Left lung (tissue), 10 donors: ENCODE results near the gene CDKN1C. TPM values are rescaled to one million over a fixed set of nuclear protein-coding genes. Genes with fewer than 3 reads are reported as not detected.

Source experiments
- ATAC-seq: fragments of 200-7000 bp; cut with Tn5 transposase; one replicate; pipeline ENCODE4 v1.9.1; 2020; ENCODE audit warnings: moderate library complexity
- DNase-seq, 4 donors: peaks; one replicate each; pipeline ENCODE4 v3.0.0-alpha.2; 2013 to 2020
- H3K27ac ChIP-seq, 2 donors: fragments of 200-600 bp; sonication (generic) in 1 of 2; one replicate each; pipeline versions ENCODE4 v1.5.0 to v1.8.0; 2020 to 2021
- H3K27me3 ChIP-seq, 2 donors: fragments of 200-600 bp; sonication (generic) in 1 of 2; one replicate each; pipeline versions ENCODE4 v1.5.0 to v1.8.0; 2020 to 2021
- H3K36me3 ChIP-seq, 2 donors: fragments of 200-600 bp; sonication (generic) in 1 of 2; one replicate each; pipeline versions ENCODE4 v1.5.0 to v1.8.0; 2020 to 2021
- H3K4me1 ChIP-seq, 2 donors: fragments of 200-600 bp; one replicate each; pipeline ENCODE4 v1.8.0; 2021
- H3K4me3 ChIP-seq, 2 donors: fragments of 200-600 bp; sonication (generic) in 1 of 2; one replicate each; pipeline versions ENCODE4 v1.5.0 to v1.8.0; 2020 to 2021; ENCODE audit warnings: mild to moderate bottlenecking in 1 of 2
- H3K9me3 ChIP-seq, 2 donors: fragments of 200-600 bp; sonication (generic) in 1 of 2; one replicate each; pipeline versions ENCODE4 v1.5.0 to v1.8.0; 2020 to 2021
- CTCF ChIP-seq, 2 donors: fragments of 200-600 bp; sonication (generic) in 1 of 2; IDR thresholded peaks; one replicate each; pipeline versions ENCODE4 v1.5.0 to v1.8.0; 2021; ENCODE audit warnings: antibody characterized with exemption in 2 of 2
- intact Hi-C, 2 donors: fragments of 100-400 bp; cut with DNase I; formaldehyde crosslinking; loops; one replicate each; pipeline versions ENCODE4 v1.11.2 to v1.14.2; 2022
- polyA plus RNA-seq, 6 donors: library from polyadenylated mRNA; unstranded; fragments of 120-200 nt; gene quantifications; one replicate each; pipeline ENCODE4 v1.2.1, GENCODE V29; 2013; ENCODE audit not compliant: insufficient read length in 6 of 6
- total RNA-seq, 2 donors: library from RNA; stranded (reverse); fragmentation: NEBNext Ultra II Directional; extraction: Animal tissue kit (Norgen Biotek cat#: 25700); gene quantifications; one replicate each; pipeline ENCODE4 v1.2.1, GENCODE V29; 2021
- donor health status: DM: no; HTN: yes; CAD: no.
- donor health status: DM: no; HTN: no; CAD: no.

The CDKN1C gene
- total and polyA plus RNA-seq, 8 donors: 18.0 to 90.1 (median 67.6) TPM

- ATAC-seq: peak; percentile 59
- peaks cover 0 to 62% of the 10 kb centered on the region in 2 donors for H3K27me3 ChIP-seq
- H3K4me1 ChIP-seq: peaks cover 0 to 36% of the 10 kb centered on the region in 2 donors
- peak in 3 of 4 donors; percentile 55 to 89 (median 81) for DNase-seq
- peak overlapping the region; percentile 60 to 75 for H3K4me3 ChIP-seq
- TF ChIP-seq CTCF (IDR thresholded peaks at IDR 0.05): peak in 1 of 2 donors; percentile 15
- H3K9me3 ChIP-seq: no peaks in the 10 kb centered on the region
- intact Hi-C loops: loop anchor here (5.0 kb wide), 2 partner anchors 353 to 458 kb away; no protein-coding TSS in a partner anchor
- H3K36me3 ChIP-seq: no peaks in the 10 kb centered on the region
- peak overlapping the region; percentile 67 to 70 for H3K27ac ChIP-seq
Observed at GRCh38 chr11:2885017-2885677, 428 bp downstream of the CDKN1C start.

- H3K4me3 ChIP-seq: peak overlapping the region; percentile 52 to 75
- peaks cover 0 to 62% of the 10 kb centered on the region in 2 donors for H3K27me3 ChIP-seq
- peak in 3 of 4 donors; percentile 71 to 86 (median 72) for DNase-seq
- peaks cover 0 to 36% of the 10 kb centered on the region in 2 donors for H3K4me1 ChIP-seq
- intact Hi-C loops: no loop called here
- no peaks in the 10 kb centered on the region for H3K36me3 ChIP-seq
- peak overlapping the region; percentile 65 to 75 for H3K27ac ChIP-seq
- peak; percentile 37 for ATAC-seq
- no peaks in the 10 kb centered on the region for H3K9me3 ChIP-seq
- TF ChIP-seq CTCF (IDR thresholded peaks at IDR 0.05): no peak
Observed at GRCh38 chr11:2883979-2884815, 1.4 kb downstream of the CDKN1C start.

- Histone ChIP-seq H3K27me3 (peaks cover 0 to 62% of the 10 kb centered on the region in 2 donors), H3K36me3 (no peaks in the 10 kb centered on the region), H3K4me3 (peak overlapping the region; percentile 52 to 75), H3K9me3 (no peaks in the 10 kb centered on the region), H3K27ac (peak overlapping the region in 1 of 2 donors; percentile 75), H3K4me1 (peaks cover 0 to 36% of the 10 kb centered on the region in 2 donors)
- intact Hi-C loops: no loop called here
- no peak for TF ChIP-seq CTCF (IDR thresholded peaks at IDR 0.05)
- DNase-seq (no peak), ATAC-seq (no peak)
Observed at GRCh38 chr11:2883640-2883978, 2.0 kb downstream of the CDKN1C start.

GRCh38 chr11:2882396-2883110, 3.0 kb downstream of the CDKN1C start:
- intact Hi-C loops: no loop called here
- ATAC-seq (no peak), DNase-seq (no peak)
- no peaks in the 10 kb centered on the region for H3K9me3 ChIP-seq
- peaks cover 0 to 30% of the 10 kb centered on the region in 2 donors for H3K4me1 ChIP-seq
- TF ChIP-seq CTCF (IDR thresholded peaks at IDR 0.05): no peak
- H3K36me3 ChIP-seq: no peaks in the 10 kb centered on the region
- H3K27me3 ChIP-seq: peaks cover 0 to 56% of the 10 kb centered on the region in 2 donors
- no peak overlapping the region for H3K27ac ChIP-seq
- H3K4me3 ChIP-seq: no peak overlapping the region
